ENCODE results near the gene CRYBA2. TPM values are rescaled to one million over a fixed set of nuclear protein-coding genes. Genes with fewer than 3 reads are reported as not detected.

The CRYBA2 gene
- total and polyA plus RNA-seq, 11 donors = not detected

DNA sequence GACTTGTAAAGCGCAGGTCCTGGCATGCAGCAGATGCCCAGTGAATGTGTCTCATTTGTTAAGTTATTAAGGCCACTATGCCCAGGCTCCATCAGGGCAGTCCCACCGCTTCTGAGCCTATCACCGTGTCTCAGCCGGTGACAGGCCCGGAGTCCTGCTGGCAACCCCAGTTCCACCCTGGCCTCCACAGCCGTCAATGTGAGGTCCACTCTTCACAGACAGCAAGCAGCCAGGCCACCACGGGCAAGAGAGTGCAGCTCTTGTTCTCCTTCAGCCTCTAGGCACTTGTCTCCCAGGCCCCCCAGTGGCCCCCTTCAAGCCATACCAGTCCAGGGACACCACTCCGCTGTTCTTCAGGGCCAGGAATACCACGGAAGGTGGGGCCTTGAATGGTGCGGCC is 25.5 kb upstream of the CRYBA2 start:
- Histone ChIP-seq H3K9me3 (no peaks in the 10 kb centered on the region), H3K27me3 (peaks cover 0 to 25% (median 0%) of the 10 kb centered on the region in 9 donors), H3K4me1 (no peaks in the 10 kb centered on the region), H3K36me3 (no peaks in the 10 kb centered on the region), H3K27ac (no peak overlapping the region), H3K4me3 (no peak overlapping the region)
- no peak for ATAC-seq
- TF ChIP-seq, protein P1, sequence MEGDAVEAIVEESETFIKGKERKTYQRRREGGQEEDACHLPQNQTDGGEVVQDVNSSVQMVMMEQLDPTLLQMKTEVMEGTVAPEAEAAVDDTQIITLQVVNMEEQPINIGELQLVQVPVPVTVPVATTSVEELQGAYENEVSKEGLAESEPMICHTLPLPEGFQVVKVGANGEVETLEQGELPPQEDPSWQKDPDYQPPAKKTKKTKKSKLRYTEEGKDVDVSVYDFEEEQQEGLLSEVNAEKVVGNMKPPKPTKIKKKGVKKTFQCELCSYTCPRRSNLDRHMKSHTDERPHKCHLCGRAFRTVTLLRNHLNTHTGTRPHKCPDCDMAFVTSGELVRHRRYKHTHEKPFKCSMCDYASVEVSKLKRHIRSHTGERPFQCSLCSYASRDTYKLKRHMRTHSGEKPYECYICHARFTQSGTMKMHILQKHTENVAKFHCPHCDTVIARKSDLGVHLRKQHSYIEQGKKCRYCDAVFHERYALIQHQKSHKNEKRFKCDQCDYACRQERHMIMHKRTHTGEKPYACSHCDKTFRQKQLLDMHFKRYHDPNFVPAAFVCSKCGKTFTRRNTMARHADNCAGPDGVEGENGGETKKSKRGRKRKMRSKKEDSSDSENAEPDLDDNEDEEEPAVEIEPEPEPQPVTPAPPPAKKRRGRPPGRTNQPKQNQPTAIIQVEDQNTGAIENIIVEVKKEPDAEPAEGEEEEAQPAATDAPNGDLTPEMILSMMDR (IDR thresholded peaks at IDR 0.05) = no peak
- no peak for TF ChIP-seq POLR2A (IDR thresholded peaks at IDR 0.05)
- no peak for DNase-seq
- intact Hi-C loops (cut with DNase I) = no loop called here
- 82 to 86% (median 83%) methylated on average over 8 to 10 of the region's 10 CpGs for whole genome bisulfite sequencing, 4 donors

DNA sequence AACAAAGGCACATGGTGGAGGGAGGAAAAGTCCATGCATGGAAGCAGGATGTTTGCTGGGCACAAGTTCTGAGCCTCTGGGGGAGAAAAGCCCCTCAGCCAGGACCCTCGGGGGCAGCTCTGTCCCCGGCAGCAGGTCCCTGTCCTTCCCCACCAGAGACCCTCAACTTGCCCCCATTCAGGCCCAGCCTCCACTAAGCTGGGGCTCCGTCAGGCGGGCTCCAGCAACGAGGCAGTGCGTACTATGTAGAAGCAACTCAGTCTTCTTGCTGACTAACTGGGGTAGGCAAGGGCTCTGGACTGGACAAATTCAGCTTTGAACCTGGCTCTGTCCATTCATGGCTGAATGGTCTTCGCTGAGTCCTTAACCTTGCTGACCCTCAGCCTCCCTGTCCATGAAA is 25.1 kb upstream of the CRYBA2 start:
- 81 to 88% (median 86%) methylated on average over 6 to 7 of the region's 7 CpGs for whole genome bisulfite sequencing, 4 donors
- Histone ChIP-seq H3K9me3 (no peaks in the 10 kb centered on the region), H3K4me1 (no peaks in the 10 kb centered on the region), H3K27me3 (peaks cover 0 to 29% (median 0%) of the 10 kb centered on the region in 9 donors), H3K27ac (no peak overlapping the region), H3K36me3 (no peaks in the 10 kb centered on the region), H3K4me3 (no peak overlapping the region)
- DNase-seq (no peak), ATAC-seq (no peak)
- no peak for TF ChIP-seq POLR2A (IDR thresholded peaks at IDR 0.05)
- TF ChIP-seq, protein P1 (IDR thresholded peaks at IDR 0.05) = no peak
- intact Hi-C loops (cut with DNase I) = no loop called here

DNA sequence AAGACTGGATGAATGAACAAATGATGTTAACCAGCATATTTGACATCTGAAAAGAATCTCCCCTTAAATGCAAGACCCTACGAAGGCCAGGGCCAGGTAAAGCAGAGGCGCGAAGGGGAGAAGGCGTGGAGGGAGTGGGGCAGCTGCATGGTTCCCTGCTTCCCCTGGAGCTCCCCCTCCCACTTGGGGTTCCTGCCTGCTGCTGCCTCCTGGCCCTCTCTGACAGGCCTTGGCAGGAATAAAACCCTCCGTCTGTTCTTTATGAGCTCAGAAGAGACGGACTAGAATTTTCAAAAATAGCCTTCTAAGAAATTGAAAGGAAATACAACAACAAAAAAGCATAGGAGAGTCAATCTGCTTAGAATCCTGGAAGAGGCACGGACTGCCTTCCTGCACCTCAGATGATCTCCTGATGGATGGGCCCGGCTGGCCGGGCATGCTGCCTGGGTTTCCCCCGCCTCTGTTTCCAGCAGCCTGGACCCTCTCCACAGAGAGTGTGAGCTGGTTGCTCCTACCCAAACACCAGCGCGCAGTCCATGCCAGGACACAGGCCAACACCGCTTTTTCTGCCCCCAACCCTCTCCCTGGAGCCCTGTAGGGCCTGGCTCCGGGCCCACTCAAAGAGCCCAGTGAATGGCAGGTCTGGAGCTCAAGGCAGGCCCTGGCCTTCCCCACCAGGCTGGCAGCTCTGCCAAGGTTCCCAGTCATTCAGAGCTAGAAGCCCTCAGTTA is 24.1 kb upstream of the CRYBA2 start:
- peak in 1 of 4 donors; percentile 19 for ATAC-seq
- intact Hi-C loops (cut with DNase I) = no loop called here

DNA sequence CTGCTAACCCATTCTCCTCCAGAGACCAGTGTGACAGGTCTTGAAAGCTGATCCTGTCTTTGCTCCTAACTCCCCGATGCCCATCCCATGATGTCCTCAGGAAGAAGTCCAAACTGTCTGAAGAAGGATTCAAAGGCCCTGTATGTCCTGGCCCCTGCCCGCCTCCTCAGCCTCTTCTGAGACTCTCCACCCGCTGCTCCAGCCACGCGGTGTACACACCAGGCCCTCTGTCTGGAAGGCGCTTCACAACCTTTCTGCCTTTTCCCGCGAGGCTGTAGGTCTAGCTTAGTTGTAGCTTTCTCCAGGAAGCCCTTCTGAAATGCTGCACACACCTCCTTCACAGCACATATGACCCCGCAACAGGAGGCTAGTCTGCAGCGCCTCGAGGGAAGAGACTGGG is 23.5 kb upstream of the CRYBA2 start:
- peaks cover 0 to 34% (median 0%) of the 10 kb centered on the region in 9 donors for H3K27me3 ChIP-seq
- intact Hi-C loops (cut with DNase I) = no loop called here
- 85 to 93% (median 90%) methylated on average over 11 of the region's 11 CpGs for WGBS, 4 donors
- H3K9me3 ChIP-seq = no peaks in the 10 kb centered on the region
- H3K4me3 ChIP-seq = no peak overlapping the region
- no peak for ATAC-seq
- no peaks in the 10 kb centered on the region for H3K36me3 ChIP-seq
- H3K4me1 ChIP-seq = no peaks in the 10 kb centered on the region
- no peak overlapping the region for H3K27ac ChIP-seq
- DNase-seq = no peak
- TF ChIP-seq POLR2A (IDR thresholded peaks at IDR 0.05) = no peak
- TF ChIP-seq, protein P1 (IDR thresholded peaks at IDR 0.05) = no peak

More for the DNA sequence above, 24.1 kb upstream of the CRYBA2 start:
- no peak for DNase-seq
- Histone ChIP-seq H3K4me1 (no peaks in the 10 kb centered on the region), H3K27ac (no peak overlapping the region), H3K9me3 (no peaks in the 10 kb centered on the region), H3K27me3 (peaks cover 0 to 29% (median 0%) of the 10 kb centered on the region in 9 donors), H3K36me3 (no peaks in the 10 kb centered on the region), H3K4me3 (no peak overlapping the region)
- TF ChIP-seq, protein P1 (IDR thresholded peaks at IDR 0.05) = no peak
- no peak for TF ChIP-seq POLR2A (IDR thresholded peaks at IDR 0.05)
- WGBS, 4 donors = 69 to 75% (median 71%) methylated on average over 14 of the region's 14 CpGs
